GM12878 (cell line): Measurements from ENCODE around the gene LANCL1. TPM values are rescaled to one million over a fixed set of nuclear protein-coding genes. Genes with fewer than 3 reads are reported as not detected.

Experiments
- ATAC-seq: fragments of 200-7000 bp; cut with Tn5 transposase; 3 replicates; pipeline ENCODE4 v1.9.1; 2020; ENCODE audit warnings: mild to moderate bottlenecking, moderate library complexity
- BruUV-seq: library from RNA; stranded (reverse); fragments of 400-500 nt; replicated peaks from 2 replicates; lab custom pipeline; 2021; lab: Mats Ljungman, UMichigan
- CTCF ChIA-PET: fragments of 300-600 bp; sonication (Branson Sonifier 250); formaldehyde crosslinking; extraction: SDS; loops from one replicate; lab custom pipeline; 2021; ENCODE audit warnings: inconsistent platforms; lab: Yijun Ruan, JAX
- POLR2A ChIA-PET: fragments of 350-600 bp; formaldehyde crosslinking; extraction: SDS; loops from one replicate; lab custom pipeline; 2021; ENCODE audit warnings: inconsistent platforms; lab: Charles Lee
- RAD21 ChIA-PET: fragments of 300-600 bp; sonication (Branson Sonifier 250); formaldehyde crosslinking; loops from one replicate; lab custom pipeline; 2023; ENCODE audit warnings: antibody characterized with exemption; ENCODE audit not compliant: unreplicated experiment; lab: Charles Lee
- SMC1A ChIA-PET: fragments of 300-600 bp; sonication (Branson Sonifier 250); formaldehyde crosslinking; loops from one replicate; lab custom pipeline; 2023; ENCODE audit not compliant: unreplicated experiment, uncharacterized antibody; lab: Charles Lee
- DNase-seq: peaks from one replicate; pipeline ENCODE4 v3.0.0-alpha.2; 2011; ENCODE audit warnings: low read depth, low spot score
- FAIRE-seq: peaks from 3 replicates; lab custom pipeline; 2011; peaks lifted over from hg19 to GRCh38; lab: Jason Lieb, UNC
- H2AFZ ChIP-seq: 2 replicates; pipeline ENCODE4 v1.6.0; 2011; ENCODE audit warnings: low read depth, low read length, control low read depth; ENCODE audit not compliant: control insufficient read depth
- H3K27ac ChIP-seq: 2 replicates; pipeline ENCODE4 v1.5.1; 2011; ENCODE audit warnings: control low read depth; ENCODE audit not compliant: control insufficient read depth, insufficient read depth
- H3K27me3 ChIP-seq, 2 experiments: replicated peaks in 1 of 2; 2 replicates each; pipeline versions ENCODE4 v1.6.0 to v1.6.1; 2011; ENCODE audit warnings: low read length in 1 of 2; ENCODE audit not compliant: control insufficient read depth in 2 of 2, insufficient read depth in 2 of 2
- H3K36me3 ChIP-seq, 2 experiments: 2 replicates each; pipeline ENCODE4 v1.5.1; 2011; ENCODE audit warnings: low read length in 1 of 2; ENCODE audit not compliant: control insufficient read depth in 2 of 2, insufficient read depth in 2 of 2
- H3K4me1 ChIP-seq: 2 replicates; pipeline ENCODE4 v1.6.1; 2011; ENCODE audit warnings: mild to moderate bottlenecking, low read length, moderate library complexity, mixed read lengths; ENCODE audit not compliant: control insufficient read depth, insufficient read depth
- H3K4me2 ChIP-seq: 2 replicates; pipeline ENCODE4 v1.6.0; 2011; ENCODE audit warnings: control low read depth; ENCODE audit not compliant: control insufficient read depth, insufficient read depth
- H3K4me3 ChIP-seq: fragments of 200-600 bp; sonication (generic); 2 replicates; pipeline ENCODE4 v1.5.1; 2016
- H3K79me2 ChIP-seq: 2 replicates; pipeline ENCODE4 v1.6.0; 2011; ENCODE audit warnings: low read length; ENCODE audit not compliant: control insufficient read depth, insufficient read depth
- H3K9ac ChIP-seq: 2 replicates; pipeline ENCODE4 v1.8.0; 2011; ENCODE audit warnings: low read length, control low read depth, mixed read lengths; ENCODE audit not compliant: control insufficient read depth, insufficient read depth
- H3K9me3 ChIP-seq: replicated peaks from 3 replicates; pipeline ENCODE4 v1.5.1; 2011; ENCODE audit warnings: mild to moderate bottlenecking, low read length; ENCODE audit not compliant: control insufficient read depth, insufficient read depth
- H4K20me1 ChIP-seq: 2 replicates; pipeline ENCODE4 v1.6.0; 2011; ENCODE audit not compliant: control insufficient read depth, insufficient read depth
- BHLHE40 ChIP-seq, 2 experiments: fragments of 450-650 bp in 1 of 2; IDR thresholded peaks; 2 replicates each; pipeline ENCODE4 v1.6.1; 2011 to 2017; ENCODE audit warnings: low read depth in 2 of 2, borderline replicate concordance in 1 of 2, improper control_type of control experiment in 1 of 2, low read length in 1 of 2, mild to moderate bottlenecking in 1 of 2
- NRF1 ChIP-seq: conservative IDR thresholded peaks from 2 replicates; pipeline ENCODE4 v1.6.1; 2011; ENCODE audit warnings: mild to moderate bottlenecking, low read depth, low read length, improper control_type of control experiment
- SP1 ChIP-seq: IDR thresholded peaks from one replicate; pipeline ENCODE4 v1.6.1; 2011; ENCODE audit warnings: low read depth, low read length
- STAT1 ChIP-seq: fragments of 450-650 bp; conservative IDR thresholded peaks from 2 replicates; pipeline ENCODE4 v1.6.1; 2014; ENCODE audit warnings: antibody characterized with exemption, mild to moderate bottlenecking
- STAT3 ChIP-seq: IDR thresholded peaks from 2 replicates; pipeline ENCODE4 v1.6.1; 2011; ENCODE audit warnings: low read depth, low read length, improper control_type of control experiment
- WGBS: methylation state at CpG from one replicate; pipeline ENCODE4 v1.1.6; 2016; ENCODE audit warnings: low lambda C conversion rate; ENCODE audit not compliant: insufficient replicate concordance, insufficient coverage; ENCODE audit errors: missing lambda C conversion rate; 5-methylcytosine and 5-hydroxymethylcytosine counted together
- in situ Hi-C: fragments of 300-500 bp; cut with MboI; formaldehyde crosslinking; loops from 9 replicates; pipeline ENCODE4 v1.14.3; 2018; ENCODE audit warnings: mixed read lengths
- intact Hi-C: fragments of 100-400 bp; cut with micrococcal nuclease; formaldehyde crosslinking; loops from one replicate; pipeline ENCODE4 v1.14.2; 2022; ENCODE audit not compliant: unreplicated experiment
- polyA plus RNA-seq, 11 experiments: library from polyadenylated mRNA; depleted of rRNA in 4 of 11; unstranded in 6 of 11; stranded (reverse) in 5 of 11; fragments of >200 nt; fragmentation: Nextera tagmentation in 4 of 11; fragmentation: Illumina TruSeq in 1 of 11; extraction: Ambion mirVana in 4 of 11; extraction: Trizol in 1 of 11; gene quantifications; 1 replicate in 1 of 11; 2 replicates in 10 of 11; pipeline versions ENCODE4 v1.2.1 to v1.2.3, GENCODE V29; 2011 to 2016; ENCODE audit warnings: inconsistent platforms in 2 of 11, missing spikeins in 2 of 11, low read depth in 1 of 11
- total RNA-seq, 4 experiments: library from RNA; depleted of rRNA in 3 of 4; stranded (reverse); fragments of >200 nt in 3 of 4; fragmentation: Illumina TruSeq in 1 of 4; extraction: Trizol in 1 of 4; gene quantifications; 2 replicates each; pipeline versions ENCODE4 v1.2.1 to v1.2.3, GENCODE V29; 2013 to 2021
- TF ChIP-seq, protein P1 (sequence below): fragments of 450-650 bp; IDR thresholded peaks from 2 replicates; pipeline ENCODE4 v1.6.1; 2017; ENCODE audit warnings: mild to moderate bottlenecking, moderate library complexity
- TF ChIP-seq, protein P2 (sequence below): IDR thresholded peaks from 2 replicates; pipeline ENCODE4 v1.6.1; 2012; ENCODE audit warnings: low read depth, low read length, improper control_type of control experiment
- TF ChIP-seq, protein P3 (sequence below): fragments of 150-350 bp; IDR thresholded peaks from 2 replicates; pipeline ENCODE4 v1.6.1; 2016; ENCODE audit warnings: low read depth, low read length
- TF ChIP-seq, protein P4 (sequence below): fragments of 450-650 bp; IDR thresholded peaks from 2 replicates; pipeline ENCODE4 v1.6.1; 2017; ENCODE audit warnings: low read depth, mild to moderate bottlenecking, moderate library complexity
- TF ChIP-seq, protein P5 (sequence below): IDR thresholded peaks from 2 replicates; pipeline ENCODE4 v1.6.1; 2011; ENCODE audit warnings: mild to moderate bottlenecking, low read depth, low read length, moderate library complexity; ENCODE audit not compliant: insufficient replicate concordance

Gene LANCL1
- total and polyA plus RNA-seq, 10 of the 15 experiments (the other 5 are each of a cell fraction or from before 2014, with no cell fraction given): 13.6 to 79.1 (median 26.9) TPM

DNA sequence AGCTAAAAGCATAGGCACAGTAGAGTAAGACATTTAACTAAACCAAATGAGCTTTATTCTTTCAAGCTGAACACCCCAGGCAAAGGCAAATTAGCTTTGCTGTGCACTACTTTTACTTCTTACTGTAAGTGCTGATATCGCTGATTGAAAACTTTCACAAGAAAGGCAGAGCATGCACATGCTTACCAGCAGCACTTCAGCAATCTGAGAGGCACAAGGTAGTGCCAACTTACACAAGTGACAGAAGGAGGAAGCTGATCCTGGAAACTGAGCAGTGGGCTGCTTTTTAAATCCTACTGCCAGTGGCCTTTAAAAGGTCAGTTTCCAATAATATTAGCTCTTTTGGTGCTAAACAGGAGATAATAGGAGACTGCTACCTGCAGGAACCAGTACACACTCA lies 43.9 kb downstream of the LANCL1 start:
- ATAC-seq (no peak), DNase-seq (no peak), FAIRE-seq (no peak)
- Histone ChIP-seq H3K36me3 (peaks cover 2% of the 10 kb centered on the region in 2 experiments; a peak in 3 of 4 replicates), H2AFZ (no peak overlapping the region), H3K9me3 (no peaks in the 10 kb centered on the region; the same call in 2 of the 3 replicates), H3K4me1 (no peaks in the 10 kb centered on the region), H3K79me2 (no peaks in the 10 kb centered on the region), H3K4me2 (no peak overlapping the region), H3K9ac (no peak overlapping the region), H4K20me1 (no peaks in the 10 kb centered on the region), H3K27ac (no peak overlapping the region), H3K4me3 (no peak overlapping the region), H3K27me3 (no peaks in the 10 kb centered on the region)
- ChIA-PET POLR2A (no interaction called here), SMC1A (interaction anchor here (1.0 to 1.2 kb wide), 4 partner anchors 14 to 101 kb away, joined by 3 to 5 read pairs (median 3); no protein-coding TSS in a partner anchor), RAD21 (interaction anchor here (0.9 kb wide), 1 partner anchor 69 kb away, joined by 3 read pairs; no protein-coding TSS in a partner anchor), CTCF (interaction anchor here (1.0 to 1.9 kb wide), 5 partner anchors 14 to 182 kb away, joined by 3 to 6 read pairs (median 4); no protein-coding TSS in a partner anchor)
- in situ Hi-C loops: no loop called here
- intact Hi-C loops: no loop called here
- TF ChIP-seq BHLHE40 (IDR thresholded peaks at IDR 0.05; ENCODE audit: borderline replicate concordance in 1 of 2, low read depth in 2 of 2, low read length in 1 of 2): no peak
- TF ChIP-seq, protein P1, sequence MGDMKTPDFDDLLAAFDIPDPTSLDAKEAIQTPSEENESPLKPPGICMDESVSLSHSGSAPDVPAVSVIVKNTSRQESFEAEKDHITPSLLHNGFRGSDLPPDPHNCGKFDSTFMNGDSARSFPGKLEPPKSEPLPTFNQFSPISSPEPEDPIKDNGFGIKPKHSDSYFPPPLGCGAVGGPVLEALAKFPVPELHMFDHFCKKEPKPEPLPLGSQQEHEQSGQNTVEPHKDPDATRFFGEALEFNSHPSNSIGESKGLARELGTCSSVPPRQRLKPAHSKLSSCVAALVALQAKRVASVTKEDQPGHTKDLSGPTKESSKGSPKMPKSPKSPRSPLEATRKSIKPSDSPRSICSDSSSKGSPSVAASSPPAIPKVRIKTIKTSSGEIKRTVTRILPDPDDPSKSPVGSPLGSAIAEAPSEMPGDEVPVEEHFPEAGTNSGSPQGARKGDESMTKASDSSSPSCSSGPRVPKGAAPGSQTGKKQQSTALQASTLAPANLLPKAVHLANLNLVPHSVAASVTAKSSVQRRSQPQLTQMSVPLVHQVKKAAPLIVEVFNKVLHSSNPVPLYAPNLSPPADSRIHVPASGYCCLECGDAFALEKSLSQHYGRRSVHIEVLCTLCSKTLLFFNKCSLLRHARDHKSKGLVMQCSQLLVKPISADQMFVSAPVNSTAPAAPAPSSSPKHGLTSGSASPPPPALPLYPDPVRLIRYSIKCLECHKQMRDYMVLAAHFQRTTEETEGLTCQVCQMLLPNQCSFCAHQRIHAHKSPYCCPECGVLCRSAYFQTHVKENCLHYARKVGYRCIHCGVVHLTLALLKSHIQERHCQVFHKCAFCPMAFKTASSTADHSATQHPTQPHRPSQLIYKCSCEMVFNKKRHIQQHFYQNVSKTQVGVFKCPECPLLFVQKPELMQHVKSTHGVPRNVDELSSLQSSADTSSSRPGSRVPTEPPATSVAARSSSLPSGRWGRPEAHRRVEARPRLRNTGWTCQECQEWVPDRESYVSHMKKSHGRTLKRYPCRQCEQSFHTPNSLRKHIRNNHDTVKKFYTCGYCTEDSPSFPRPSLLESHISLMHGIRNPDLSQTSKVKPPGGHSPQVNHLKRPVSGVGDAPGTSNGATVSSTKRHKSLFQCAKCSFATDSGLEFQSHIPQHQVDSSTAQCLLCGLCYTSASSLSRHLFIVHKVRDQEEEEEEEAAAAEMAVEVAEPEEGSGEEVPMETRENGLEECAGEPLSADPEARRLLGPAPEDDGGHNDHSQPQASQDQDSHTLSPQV: no peak
- TF ChIP-seq, protein P2, sequence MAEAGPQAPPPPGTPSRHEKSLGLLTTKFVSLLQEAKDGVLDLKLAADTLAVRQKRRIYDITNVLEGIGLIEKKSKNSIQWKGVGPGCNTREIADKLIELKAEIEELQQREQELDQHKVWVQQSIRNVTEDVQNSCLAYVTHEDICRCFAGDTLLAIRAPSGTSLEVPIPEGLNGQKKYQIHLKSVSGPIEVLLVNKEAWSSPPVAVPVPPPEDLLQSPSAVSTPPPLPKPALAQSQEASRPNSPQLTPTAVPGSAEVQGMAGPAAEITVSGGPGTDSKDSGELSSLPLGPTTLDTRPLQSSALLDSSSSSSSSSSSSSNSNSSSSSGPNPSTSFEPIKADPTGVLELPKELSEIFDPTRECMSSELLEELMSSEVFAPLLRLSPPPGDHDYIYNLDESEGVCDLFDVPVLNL: no peak
- no peak for TF ChIP-seq STAT1
- TF ChIP-seq, protein P3, sequence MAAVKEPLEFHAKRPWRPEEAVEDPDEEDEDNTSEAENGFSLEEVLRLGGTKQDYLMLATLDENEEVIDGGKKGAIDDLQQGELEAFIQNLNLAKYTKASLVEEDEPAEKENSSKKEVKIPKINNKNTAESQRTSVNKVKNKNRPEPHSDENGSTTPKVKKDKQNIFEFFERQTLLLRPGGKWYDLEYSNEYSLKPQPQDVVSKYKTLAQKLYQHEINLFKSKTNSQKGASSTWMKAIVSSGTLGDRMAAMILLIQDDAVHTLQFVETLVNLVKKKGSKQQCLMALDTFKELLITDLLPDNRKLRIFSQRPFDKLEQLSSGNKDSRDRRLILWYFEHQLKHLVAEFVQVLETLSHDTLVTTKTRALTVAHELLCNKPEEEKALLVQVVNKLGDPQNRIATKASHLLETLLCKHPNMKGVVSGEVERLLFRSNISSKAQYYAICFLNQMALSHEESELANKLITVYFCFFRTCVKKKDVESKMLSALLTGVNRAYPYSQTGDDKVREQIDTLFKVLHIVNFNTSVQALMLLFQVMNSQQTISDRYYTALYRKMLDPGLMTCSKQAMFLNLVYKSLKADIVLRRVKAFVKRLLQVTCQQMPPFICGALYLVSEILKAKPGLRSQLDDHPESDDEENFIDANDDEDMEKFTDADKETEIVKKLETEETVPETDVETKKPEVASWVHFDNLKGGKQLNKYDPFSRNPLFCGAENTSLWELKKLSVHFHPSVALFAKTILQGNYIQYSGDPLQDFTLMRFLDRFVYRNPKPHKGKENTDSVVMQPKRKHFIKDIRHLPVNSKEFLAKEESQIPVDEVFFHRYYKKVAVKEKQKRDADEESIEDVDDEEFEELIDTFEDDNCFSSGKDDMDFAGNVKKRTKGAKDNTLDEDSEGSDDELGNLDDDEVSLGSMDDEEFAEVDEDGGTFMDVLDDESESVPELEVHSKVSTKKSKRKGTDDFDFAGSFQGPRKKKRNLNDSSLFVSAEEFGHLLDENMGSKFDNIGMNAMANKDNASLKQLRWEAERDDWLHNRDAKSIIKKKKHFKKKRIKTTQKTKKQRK: no peak
- no peak for TF ChIP-seq STAT3
- TF ChIP-seq, protein P4, sequence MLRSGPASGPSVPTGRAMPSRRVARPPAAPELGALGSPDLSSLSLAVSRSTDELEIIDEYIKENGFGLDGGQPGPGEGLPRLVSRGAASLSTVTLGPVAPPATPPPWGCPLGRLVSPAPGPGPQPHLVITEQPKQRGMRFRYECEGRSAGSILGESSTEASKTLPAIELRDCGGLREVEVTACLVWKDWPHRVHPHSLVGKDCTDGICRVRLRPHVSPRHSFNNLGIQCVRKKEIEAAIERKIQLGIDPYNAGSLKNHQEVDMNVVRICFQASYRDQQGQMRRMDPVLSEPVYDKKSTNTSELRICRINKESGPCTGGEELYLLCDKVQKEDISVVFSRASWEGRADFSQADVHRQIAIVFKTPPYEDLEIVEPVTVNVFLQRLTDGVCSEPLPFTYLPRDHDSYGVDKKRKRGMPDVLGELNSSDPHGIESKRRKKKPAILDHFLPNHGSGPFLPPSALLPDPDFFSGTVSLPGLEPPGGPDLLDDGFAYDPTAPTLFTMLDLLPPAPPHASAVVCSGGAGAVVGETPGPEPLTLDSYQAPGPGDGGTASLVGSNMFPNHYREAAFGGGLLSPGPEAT: no peak
- no peak for TF ChIP-seq SP1
- TF ChIP-seq, protein P5, sequence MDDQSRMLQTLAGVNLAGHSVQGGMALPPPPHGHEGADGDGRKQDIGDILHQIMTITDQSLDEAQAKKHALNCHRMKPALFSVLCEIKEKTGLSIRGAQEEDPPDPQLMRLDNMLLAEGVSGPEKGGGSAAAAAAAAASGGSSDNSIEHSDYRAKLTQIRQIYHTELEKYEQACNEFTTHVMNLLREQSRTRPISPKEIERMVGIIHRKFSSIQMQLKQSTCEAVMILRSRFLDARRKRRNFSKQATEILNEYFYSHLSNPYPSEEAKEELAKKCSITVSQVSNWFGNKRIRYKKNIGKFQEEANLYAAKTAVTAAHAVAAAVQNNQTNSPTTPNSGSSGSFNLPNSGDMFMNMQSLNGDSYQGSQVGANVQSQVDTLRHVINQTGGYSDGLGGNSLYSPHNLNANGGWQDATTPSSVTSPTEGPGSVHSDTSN: no peak
- TF ChIP-seq NRF1: no peak
- WGBS: 100% methylated on average over 1 of the region's 1 CpG
- no TSS peak for BruUV-seq
